Activated CD8-positive, alpha-beta T cell treated with anti-CD3 and anti-CD28 coated beads for 36 hours (primary cell): Measurements from ENCODE around the gene CASQ2. TPM values are rescaled to one million over a fixed set of nuclear protein-coding genes. Genes with fewer than 3 reads are reported as not detected.

Experiments used
- ATAC-seq: fragments of 200-7000 bp; cut with Tn5 transposase; one replicate; pipeline ENCODE4 v1.10.0; 2021; ENCODE audit warnings: mild to moderate bottlenecking, moderate library complexity
- CTCF ChIA-PET: fragments of 350-600 bp; sonication (Branson Sonifier 250); formaldehyde crosslinking; loops from one replicate; lab custom pipeline; 2021; ENCODE audit warnings: antibody characterized with exemption; lab: Charles Lee
- POLR2A ChIA-PET: fragments of 350-600 bp; sonication (Branson Sonifier 250); formaldehyde crosslinking; loops from one replicate; lab custom pipeline; 2021; ENCODE audit warnings: antibody characterized with exemption; lab: Charles Lee
- DNase-seq: peaks from one replicate; pipeline ENCODE4 v3.0.0-alpha.2; 2020
- H3K27ac Mint-ChIP-seq: one replicate; pipeline ENCODE4 v1.8.0; 2021; ENCODE audit warnings: mild to moderate bottlenecking, mixed read lengths
- H3K27me3 Mint-ChIP-seq: one replicate; pipeline ENCODE4 v1.8.0; 2021; ENCODE audit warnings: mixed read lengths
- H3K36me3 Mint-ChIP-seq: one replicate; pipeline ENCODE4 v1.8.0; 2021; ENCODE audit warnings: low read depth, mixed read lengths
- H3K4me1 Mint-ChIP-seq: one replicate; pipeline ENCODE4 v1.8.0; 2021; ENCODE audit warnings: low read depth, mixed read lengths
- H3K4me3 Mint-ChIP-seq: one replicate; pipeline ENCODE4 v1.8.0; 2021; ENCODE audit warnings: mild to moderate bottlenecking, moderate library complexity, mixed read lengths
- H3K9me3 Mint-ChIP-seq: one replicate; pipeline ENCODE4 v1.8.0; 2021; ENCODE audit warnings: mixed read lengths
- intact Hi-C: fragments of 100-400 bp; cut with micrococcal nuclease; formaldehyde crosslinking; loops from one replicate; pipeline ENCODE4 v1.10.0; 2022
- total RNA-seq, 2 experiments: library from RNA; stranded (reverse); gene quantifications; one replicate each; pipeline ENCODE4 v1.2.3, GENCODE V29; 2021
- TF ChIP-seq, protein P1 (sequence below): fragments of 200-600 bp; IDR thresholded peaks from one replicate; pipeline ENCODE4 v1.8.0; 2022; ENCODE audit warnings: antibody characterized with exemption, mild to moderate bottlenecking

Gene CASQ2
- total RNA-seq, 2 experiments from 2014 or later: not detected

- Mint-ChIP-seq H3K9me3 (no peaks in the 10 kb centered on the region), H3K4me3 (no peak overlapping the region), H3K4me1 (no peaks in the 10 kb centered on the region), H3K27me3 (peaks cover 9% of the 10 kb centered on the region), H3K36me3 (no peaks in the 10 kb centered on the region), H3K27ac (no peak overlapping the region)
- TF ChIP-seq, protein P1, sequence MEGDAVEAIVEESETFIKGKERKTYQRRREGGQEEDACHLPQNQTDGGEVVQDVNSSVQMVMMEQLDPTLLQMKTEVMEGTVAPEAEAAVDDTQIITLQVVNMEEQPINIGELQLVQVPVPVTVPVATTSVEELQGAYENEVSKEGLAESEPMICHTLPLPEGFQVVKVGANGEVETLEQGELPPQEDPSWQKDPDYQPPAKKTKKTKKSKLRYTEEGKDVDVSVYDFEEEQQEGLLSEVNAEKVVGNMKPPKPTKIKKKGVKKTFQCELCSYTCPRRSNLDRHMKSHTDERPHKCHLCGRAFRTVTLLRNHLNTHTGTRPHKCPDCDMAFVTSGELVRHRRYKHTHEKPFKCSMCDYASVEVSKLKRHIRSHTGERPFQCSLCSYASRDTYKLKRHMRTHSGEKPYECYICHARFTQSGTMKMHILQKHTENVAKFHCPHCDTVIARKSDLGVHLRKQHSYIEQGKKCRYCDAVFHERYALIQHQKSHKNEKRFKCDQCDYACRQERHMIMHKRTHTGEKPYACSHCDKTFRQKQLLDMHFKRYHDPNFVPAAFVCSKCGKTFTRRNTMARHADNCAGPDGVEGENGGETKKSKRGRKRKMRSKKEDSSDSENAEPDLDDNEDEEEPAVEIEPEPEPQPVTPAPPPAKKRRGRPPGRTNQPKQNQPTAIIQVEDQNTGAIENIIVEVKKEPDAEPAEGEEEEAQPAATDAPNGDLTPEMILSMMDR: no peak
- ChIA-PET CTCF (no interaction called here), POLR2A (no interaction called here)
- intact Hi-C loops: no loop called here
- DNase-seq: no peak
- no peak for ATAC-seq
Observed at GRCh38 chr1:115712911-115713609, 55.5 kb downstream of the CASQ2 start.

DNA sequence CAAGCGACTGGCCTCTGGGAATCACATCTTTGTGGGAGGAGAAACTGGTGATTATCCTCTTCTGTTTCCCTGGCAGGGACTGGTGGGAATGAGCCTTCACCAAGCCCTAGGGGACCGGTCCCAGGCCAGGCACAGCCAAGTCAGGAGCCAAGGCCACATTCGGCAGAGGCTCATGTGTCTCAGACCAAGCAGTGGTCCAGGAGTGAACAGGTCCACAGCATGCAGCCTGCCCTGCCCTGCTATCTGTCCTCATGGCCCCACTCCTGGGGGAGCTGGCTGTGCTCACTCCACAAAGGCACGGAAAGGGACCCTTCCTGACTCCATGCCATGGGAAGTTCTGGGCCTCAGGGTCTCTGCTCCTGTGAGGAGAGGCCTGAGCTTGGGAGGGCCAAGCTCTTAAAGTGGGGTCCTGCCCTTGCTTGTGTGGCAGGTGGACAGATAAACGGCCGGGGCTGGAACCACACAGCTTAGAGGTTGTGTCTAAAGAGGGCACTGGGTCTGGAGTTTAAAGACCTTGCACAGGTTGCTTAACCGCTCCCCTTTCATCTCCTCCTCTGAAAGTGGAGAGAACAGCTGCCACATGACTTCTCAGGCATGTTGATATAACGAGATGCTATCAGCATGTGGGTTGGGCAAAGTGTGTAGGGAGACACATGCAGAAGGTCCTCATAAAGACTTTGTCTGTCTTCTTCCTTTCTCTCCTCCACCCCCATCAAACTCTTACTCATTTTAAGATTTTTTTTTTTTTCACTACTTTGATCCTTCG is 57.5 kb downstream of the CASQ2 start:
- TF ChIP-seq, protein P1: no peak
- no peak for ATAC-seq
- DNase-seq: no peak
- Mint-ChIP-seq H3K36me3 (no peaks in the 10 kb centered on the region), H3K4me3 (no peak overlapping the region), H3K4me1 (no peaks in the 10 kb centered on the region), H3K27ac (no peak overlapping the region), H3K9me3 (no peaks in the 10 kb centered on the region), H3K27me3 (peaks cover 6% of the 10 kb centered on the region)
- POLR2A ChIA-PET: no interaction called here
- CTCF ChIA-PET: no interaction called here
- intact Hi-C loops: no loop called here

DNA sequence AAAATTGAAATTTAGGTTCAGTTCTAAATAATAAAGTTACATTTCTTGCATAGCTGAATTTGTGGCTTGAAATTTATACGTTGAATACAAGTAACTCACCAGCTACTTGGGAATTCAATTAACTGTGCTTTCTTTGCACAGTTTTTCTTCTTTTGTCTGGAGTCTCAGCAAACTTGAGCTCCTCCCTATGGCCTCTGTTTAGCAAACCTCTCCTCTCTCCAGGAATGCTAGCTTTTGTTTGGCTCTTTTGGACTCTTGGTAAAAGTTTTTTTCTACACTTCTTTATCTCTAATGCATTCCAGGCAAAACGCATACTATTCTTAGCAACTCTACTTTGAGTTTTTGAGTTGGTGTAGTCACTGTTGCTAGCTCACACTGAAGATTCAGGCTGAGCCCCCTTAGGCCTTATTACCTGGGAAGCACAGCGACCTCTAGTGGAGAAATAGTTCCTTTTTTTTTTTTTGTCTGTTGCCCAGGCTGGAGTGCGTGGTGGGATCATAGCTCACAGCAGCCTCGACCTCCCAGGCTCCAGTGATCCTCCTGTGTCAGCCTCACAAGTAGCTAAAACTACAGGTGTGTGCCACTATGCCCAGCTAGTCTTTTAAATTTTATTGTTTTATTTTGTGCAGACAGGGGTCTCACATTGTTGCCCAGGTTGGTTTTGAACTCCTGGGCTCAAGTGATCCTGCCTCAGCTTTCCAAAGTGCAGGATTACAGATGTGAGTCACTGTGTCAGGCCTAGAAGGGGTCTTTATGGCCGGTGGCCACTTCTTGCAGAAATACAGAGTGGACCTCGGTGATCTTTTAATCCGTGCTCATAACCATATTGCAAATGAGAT is 61.7 kb downstream of the CASQ2 start:
- H3K27ac Mint-ChIP-seq: no peak overlapping the region
- no peaks in the 10 kb centered on the region for H3K36me3 Mint-ChIP-seq
- peak; percentile 10 for DNase-seq
- H3K27me3 Mint-ChIP-seq: peaks cover 6% of the 10 kb centered on the region
- H3K9me3 Mint-ChIP-seq: no peaks in the 10 kb centered on the region
- intact Hi-C loops: loop anchor here (10.0 kb wide), 1 partner anchor 92 kb away; no protein-coding TSS in a partner anchor
- ChIA-PET POLR2A (interaction anchor here (1.1 kb wide), 1 partner anchor 18 kb away, joined by 3 read pairs; no protein-coding TSS in a partner anchor), CTCF (interaction anchor here (0.6 to 3.3 kb wide), 54 partner anchors 10 to 569 kb away, joined by 3 to 40 read pairs (median 4); partner anchors contain the start of gene VANGL1)
- peak; percentile 51 for ATAC-seq
- H3K4me3 Mint-ChIP-seq: no peak overlapping the region
- TF ChIP-seq, protein P1: peak; percentile 80
- no peaks in the 10 kb centered on the region for H3K4me1 Mint-ChIP-seq

DNA sequence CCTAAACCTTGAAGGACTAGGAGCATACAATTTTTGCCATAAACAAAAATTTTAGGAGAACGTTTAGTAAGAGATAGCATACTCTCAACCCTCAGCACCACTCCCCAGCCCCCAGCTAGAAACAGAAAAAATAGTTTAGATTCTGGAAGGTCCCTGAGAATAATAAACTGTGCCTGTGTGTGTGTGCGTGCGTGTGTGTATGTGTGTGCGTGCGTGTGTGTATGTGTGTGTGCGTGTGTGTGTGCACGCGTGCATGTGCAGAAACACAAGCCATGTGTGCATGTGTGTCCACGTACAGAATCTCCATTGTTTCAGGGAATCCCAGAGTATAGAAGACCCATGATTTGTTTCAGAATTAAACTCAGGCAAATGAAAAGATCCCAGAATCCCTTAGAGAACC is 62.6 kb downstream of the CASQ2 start:
- no peaks in the 10 kb centered on the region for H3K36me3 Mint-ChIP-seq
- peaks cover 10% of the 10 kb centered on the region for H3K27me3 Mint-ChIP-seq
- DNase-seq: no peak
- H3K9me3 Mint-ChIP-seq: no peaks in the 10 kb centered on the region
- ChIA-PET CTCF (interaction anchor here (0.7 to 3.3 kb wide), 39 partner anchors 9 to 568 kb away, joined by 3 to 40 read pairs (median 5); partner anchors contain the start of gene VANGL1), POLR2A (no interaction called here)
- H3K4me1 Mint-ChIP-seq: no peaks in the 10 kb centered on the region
- TF ChIP-seq, protein P1: no peak
- no peak overlapping the region for H3K4me3 Mint-ChIP-seq
- intact Hi-C loops: loop anchor here (10.0 kb wide), 1 partner anchor 91 kb away; no protein-coding TSS in a partner anchor
- no peak for ATAC-seq
- H3K27ac Mint-ChIP-seq: no peak overlapping the region
